Neutrophil (primary cell): Measurements from ENCODE around the gene TBRG1.

Experiments
- H3K27ac ChIP-seq: fragments of 200-600 bp; sonication (generic); 2 replicates; pipeline ENCODE4 v1.5.1; 2016; ENCODE audit warnings: mild to moderate bottlenecking, moderate library complexity
- H3K27me3 ChIP-seq: fragments of 200-600 bp; sonication (generic); 2 replicates; pipeline ENCODE4 v1.6.0; 2016; ENCODE audit warnings: mild to moderate bottlenecking
- H3K36me3 ChIP-seq: fragments of 200-600 bp; sonication (generic); 2 replicates; pipeline ENCODE4 v1.5.1; 2017
- H3K4me1 ChIP-seq, 2 experiments: fragments of 200-600 bp in 1 of 2; sonication (generic) in 1 of 2; 1 replicate in 1 of 2; 2 replicates in 1 of 2; pipeline versions ENCODE4 v1.5.1 to v1.6.1; 2013 to 2016; ENCODE audit warnings: low read depth in 1 of 2, low read length in 1 of 2, mild to moderate bottlenecking in 1 of 2, moderate library complexity in 1 of 2; ENCODE audit not compliant: control insufficient read depth in 1 of 2, insufficient read depth in 1 of 2
- H3K4me3 ChIP-seq, 2 experiments: fragments of 200-600 bp in 1 of 2; sonication (generic) in 1 of 2; 1 replicate in 1 of 2; 2 replicates in 1 of 2; pipeline ENCODE4 v1.5.1; 2013 to 2016; ENCODE audit warnings: low read depth in 1 of 2, low read length in 1 of 2, mild to moderate bottlenecking in 1 of 2, moderate library complexity in 1 of 2
- H3K9me3 ChIP-seq: fragments of 200-600 bp; sonication (generic); 2 replicates; pipeline ENCODE4 v1.5.1; 2016
- TF ChIP-seq, protein P1 (sequence below): fragments of 200-600 bp; sonication (generic); IDR thresholded peaks from 2 replicates; pipeline ENCODE4 v1.5.1; 2016; ENCODE audit warnings: antibody characterized with exemption

The TBRG1 gene

DNA sequence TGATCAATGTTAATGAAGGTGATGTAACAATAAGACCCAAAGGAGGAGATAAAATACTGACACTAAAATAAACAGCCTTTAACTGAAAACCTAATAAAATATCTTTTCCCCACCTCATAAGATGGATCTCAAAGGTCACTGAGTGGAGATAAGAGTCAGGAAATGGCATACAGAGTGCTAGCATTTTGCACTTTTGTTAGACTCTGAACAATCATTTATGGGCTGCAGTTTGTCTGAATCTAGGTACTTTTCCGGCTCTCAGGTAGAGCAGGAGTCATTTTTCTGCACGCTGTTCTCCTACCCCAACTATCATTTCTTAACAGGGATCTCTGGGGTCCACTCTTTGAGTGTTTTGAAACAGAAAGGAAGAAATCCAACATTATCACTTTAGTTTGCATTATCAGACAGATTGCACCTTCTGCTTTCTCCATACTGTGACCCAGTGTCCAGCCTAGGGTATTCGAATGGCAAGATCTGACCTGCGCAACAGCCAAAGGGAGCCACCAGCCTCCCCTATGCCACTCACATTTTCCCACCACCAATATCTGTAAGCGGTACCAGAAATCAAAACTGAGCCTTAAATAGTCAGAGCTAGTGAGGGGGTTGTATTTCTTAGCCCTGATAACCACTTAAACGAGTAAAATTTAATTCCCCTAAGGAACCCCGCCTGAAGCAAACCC lies 50.0 kb downstream of the TBRG1 start:
- Histone ChIP-seq H3K27me3 (peaks cover 43% of the 10 kb centered on the region), H3K9me3 (no peaks in the 10 kb centered on the region), H3K4me1 (peaks cover 11 to 14% of the 10 kb centered on the region in 2 experiments), H3K27ac (no peak overlapping the region), H3K36me3 (no peaks in the 10 kb centered on the region), H3K4me3 (peak overlapping the region in 1 of 2 experiments; percentile 61)
- TF ChIP-seq, protein P1, sequence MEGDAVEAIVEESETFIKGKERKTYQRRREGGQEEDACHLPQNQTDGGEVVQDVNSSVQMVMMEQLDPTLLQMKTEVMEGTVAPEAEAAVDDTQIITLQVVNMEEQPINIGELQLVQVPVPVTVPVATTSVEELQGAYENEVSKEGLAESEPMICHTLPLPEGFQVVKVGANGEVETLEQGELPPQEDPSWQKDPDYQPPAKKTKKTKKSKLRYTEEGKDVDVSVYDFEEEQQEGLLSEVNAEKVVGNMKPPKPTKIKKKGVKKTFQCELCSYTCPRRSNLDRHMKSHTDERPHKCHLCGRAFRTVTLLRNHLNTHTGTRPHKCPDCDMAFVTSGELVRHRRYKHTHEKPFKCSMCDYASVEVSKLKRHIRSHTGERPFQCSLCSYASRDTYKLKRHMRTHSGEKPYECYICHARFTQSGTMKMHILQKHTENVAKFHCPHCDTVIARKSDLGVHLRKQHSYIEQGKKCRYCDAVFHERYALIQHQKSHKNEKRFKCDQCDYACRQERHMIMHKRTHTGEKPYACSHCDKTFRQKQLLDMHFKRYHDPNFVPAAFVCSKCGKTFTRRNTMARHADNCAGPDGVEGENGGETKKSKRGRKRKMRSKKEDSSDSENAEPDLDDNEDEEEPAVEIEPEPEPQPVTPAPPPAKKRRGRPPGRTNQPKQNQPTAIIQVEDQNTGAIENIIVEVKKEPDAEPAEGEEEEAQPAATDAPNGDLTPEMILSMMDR, result no peak

DNA sequence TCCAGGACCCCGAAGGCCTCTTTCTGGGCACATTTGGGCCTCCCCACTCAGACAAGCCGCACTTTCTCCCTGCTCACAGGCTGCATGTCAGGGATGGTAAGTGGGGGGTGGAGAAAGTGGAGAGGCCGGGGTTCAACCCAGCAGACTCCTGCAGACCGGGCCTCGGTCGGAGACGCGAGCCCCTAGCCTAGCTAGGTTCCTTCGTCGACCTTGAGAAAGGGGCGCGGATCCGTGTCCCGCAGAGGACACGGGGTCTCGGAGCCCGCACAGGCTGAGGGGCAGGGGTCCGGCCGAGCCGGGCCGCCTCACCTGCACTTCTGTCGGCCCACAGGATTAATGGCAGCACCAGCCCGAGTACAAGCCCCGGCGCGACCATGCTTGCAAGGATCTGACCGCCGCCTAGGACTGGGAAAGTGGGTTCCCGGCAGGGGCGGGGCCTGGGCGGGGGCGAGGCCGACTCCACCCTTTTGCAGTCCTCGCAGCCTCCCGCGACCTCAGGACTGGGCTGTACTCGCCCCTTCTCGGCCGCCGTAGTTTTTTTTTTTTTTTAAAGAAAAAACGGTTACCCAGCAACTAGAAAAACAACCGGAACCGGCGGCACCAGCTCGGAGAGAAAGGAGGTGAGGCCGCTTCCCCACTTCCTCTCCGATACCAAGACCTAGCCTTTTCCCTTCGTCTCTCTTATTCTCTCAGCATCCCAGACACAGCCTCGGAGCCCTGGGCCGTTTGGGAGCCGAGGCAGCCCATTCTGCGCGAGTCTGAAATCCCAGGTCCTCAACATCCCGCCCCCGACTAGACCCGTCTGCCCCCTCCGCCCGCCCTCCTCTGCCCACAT lies 50.9 kb downstream of the TBRG1 start, which contains the start of the genes SIAE and SPA17:
SIAE (minus strand) TSS at position 407 of the 835 bp plus-strand sequence; CDS start at position 376, 31 bp downstream.
SPA17 (plus strand) TSS at position 572 of the 835 bp plus-strand sequence. CDS start 1,361 bp downstream, outside the sequence.
- H3K4me3 ChIP-seq, result peak within 1 kb of the TSS; percentile 61 to 67
- TF ChIP-seq, protein P1, result no peak
- peaks cover 11 to 14% of the 10 kb centered on the region in 2 experiments for H3K4me1 ChIP-seq
- H3K36me3 ChIP-seq, result no peaks in the 10 kb centered on the region
- no peak within 1 kb of the TSS for H3K27ac ChIP-seq
- H3K9me3 ChIP-seq, result no peaks in the 10 kb centered on the region
- H3K27me3 ChIP-seq, result peaks cover 43% of the 10 kb centered on the region

DNA sequence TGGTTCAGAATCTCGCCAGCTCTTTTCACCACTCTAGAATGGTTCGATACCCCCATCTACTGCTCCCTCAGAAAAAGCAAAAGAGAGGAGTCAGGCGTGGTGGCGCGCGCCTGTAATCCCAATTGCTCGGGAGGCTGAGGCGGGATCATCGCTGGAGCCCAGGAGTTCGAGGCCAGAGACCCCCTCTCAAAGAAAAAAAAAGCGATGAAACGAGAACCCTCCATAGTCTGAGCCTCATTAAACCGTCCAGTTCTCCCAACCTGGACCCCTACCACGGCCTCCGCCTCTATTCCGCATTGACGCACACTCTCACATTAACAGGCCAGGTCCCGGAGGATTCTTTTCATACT lies 51.5 kb downstream of the TBRG1 start:
- H3K27me3 ChIP-seq, result peaks cover 43% of the 10 kb centered on the region
- TF ChIP-seq, protein P1, result no peak
- H3K27ac ChIP-seq, result no peak overlapping the region
- H3K9me3 ChIP-seq, result no peaks in the 10 kb centered on the region
- H3K36me3 ChIP-seq, result no peaks in the 10 kb centered on the region
- H3K4me1 ChIP-seq, result peaks cover 11 to 14% of the 10 kb centered on the region in 2 experiments
- H3K4me3 ChIP-seq, result peak overlapping the region; percentile 61 to 67

DNA sequence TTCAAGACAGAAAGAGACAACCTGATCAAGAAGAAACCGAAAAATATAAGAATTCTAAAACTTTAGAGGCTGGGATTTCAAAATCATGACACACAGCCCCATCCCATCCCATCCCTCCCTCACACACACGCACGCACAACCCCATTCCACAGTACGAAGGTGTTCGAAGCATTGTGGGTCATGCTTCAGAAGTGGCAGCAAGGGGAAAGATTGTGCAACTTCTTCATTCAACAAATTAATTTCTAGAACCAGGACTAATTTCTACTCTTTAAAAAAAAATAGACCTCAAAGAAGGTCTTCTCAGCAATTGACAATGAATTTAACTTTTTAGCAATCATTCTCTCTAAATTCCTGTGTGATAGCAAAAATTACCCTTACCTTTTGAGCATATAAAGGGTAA lies 51.9 kb downstream of the TBRG1 start:
- Histone ChIP-seq H3K4me1 (peaks cover 11 to 14% of the 10 kb centered on the region in 2 experiments), H3K36me3 (no peaks in the 10 kb centered on the region), H3K27me3 (peaks cover 43% of the 10 kb centered on the region), H3K9me3 (no peaks in the 10 kb centered on the region), H3K4me3 (peak overlapping the region; percentile 61 to 67), H3K27ac (no peak overlapping the region)
- TF ChIP-seq, protein P1, result no peak

DNA sequence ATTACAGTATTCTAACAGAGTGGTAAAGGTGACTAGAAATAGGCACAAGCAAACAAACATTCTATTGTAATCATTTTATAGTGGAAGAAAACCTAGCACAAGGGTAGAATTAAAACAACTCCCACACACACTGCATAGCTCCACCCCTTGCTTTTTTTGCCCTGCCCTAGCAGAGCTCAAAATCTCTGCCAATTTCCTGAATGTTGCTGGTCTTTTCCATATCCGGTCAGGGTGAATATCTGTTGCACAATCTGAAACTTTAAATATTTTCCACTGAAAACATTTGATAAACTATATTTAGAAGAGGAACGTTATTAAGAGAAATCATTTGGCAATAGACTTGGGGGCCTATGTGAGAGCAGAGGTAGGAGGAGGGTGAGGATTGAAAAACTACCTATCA lies 53.7 kb downstream of the TBRG1 start:
- TF ChIP-seq, protein P1, result no peak
- H3K36me3 ChIP-seq, result no peaks in the 10 kb centered on the region
- peaks cover 11 to 14% of the 10 kb centered on the region in 2 experiments for H3K4me1 ChIP-seq
- H3K4me3 ChIP-seq, result no peak overlapping the region
- peaks cover 32% of the 10 kb centered on the region for H3K27me3 ChIP-seq
- H3K9me3 ChIP-seq, result no peaks in the 10 kb centered on the region
- no peak overlapping the region for H3K27ac ChIP-seq
